IMR-90 (cell line): Measurements from ENCODE around the gene SH2D1B. TPM values are rescaled to one million over a fixed set of nuclear protein-coding genes. Genes with fewer than 3 reads are reported as not detected.

Experiments
- ATAC-seq: fragments of 200-7000 bp; cut with Tn5 transposase; 2 replicates; pipeline ENCODE4 v1.9.1; 2020; ENCODE audit warnings: low read depth, mild to moderate bottlenecking, moderate library complexity
- BruUV-seq: library from RNA; stranded (reverse); fragments of 400-500 nt; replicated peaks from 2 replicates; lab custom pipeline; 2021; lab: Mats Ljungman, UMichigan
- CTCF ChIA-PET: fragments of 300-600 bp; formaldehyde crosslinking; extraction: SDS; loops from one replicate; lab custom pipeline; 2021; ENCODE audit warnings: antibody characterized with exemption; lab: Yijun Ruan, JAX
- POLR2A ChIA-PET: fragments of 300-600 bp; sonication (Branson Sonifier 250); formaldehyde crosslinking; loops from one replicate; lab custom pipeline; 2022; ENCODE audit warnings: antibody characterized with exemption; ENCODE audit not compliant: unreplicated experiment; lab: Charles Lee
- DNase-seq: peaks from one replicate; pipeline ENCODE4 v3.0.0; 2013
- H2AFZ ChIP-seq: replicated peaks from 2 replicates; pipeline ENCODE3; 2013; ENCODE audit warnings: low read length, mild to moderate bottlenecking; ENCODE audit not compliant: poor library complexity
- H2AK5ac ChIP-seq: 2 replicates; pipeline ENCODE4 v1.6.1; 2013; ENCODE audit warnings: low read depth, low read length, inconsistent platforms
- H2AK9ac ChIP-seq: replicated peaks from 2 replicates; pipeline ENCODE3; 2013; ENCODE audit warnings: mild to moderate bottlenecking, low read depth, low read length, moderate library complexity; ENCODE audit not compliant: poor library complexity
- H2BK120ac ChIP-seq: 2 replicates; pipeline ENCODE4 v1.6.1; 2013; ENCODE audit warnings: low read depth, low read length, inconsistent platforms
- H2BK15ac ChIP-seq: 3 replicates; pipeline ENCODE4 v1.6.1; 2013; ENCODE audit warnings: low read depth, low read length, inconsistent platforms
- H2BK20ac ChIP-seq: 2 replicates; pipeline ENCODE4 v1.6.1; 2013; ENCODE audit warnings: low read depth, mild to moderate bottlenecking, inconsistent platforms, low read length, moderate library complexity
- H2BK5ac ChIP-seq: 2 replicates; pipeline ENCODE4 v1.6.1; 2013; ENCODE audit warnings: mild to moderate bottlenecking, low read depth, low read length, inconsistent platforms; ENCODE audit not compliant: poor library complexity, severe bottlenecking
- H3K14ac ChIP-seq: replicated peaks from 2 replicates; pipeline ENCODE4 v1.6.1; 2013; ENCODE audit warnings: low read depth, low read length, inconsistent platforms
- H3K18ac ChIP-seq: 2 replicates; pipeline ENCODE4 v1.6.1; 2013; ENCODE audit warnings: low read depth, low read length, control low read depth
- H3K23ac ChIP-seq: 2 replicates; pipeline ENCODE4 v1.6.1; 2013; ENCODE audit warnings: low read depth, low read length, inconsistent platforms
- H3K27ac ChIP-seq: 2 replicates; pipeline ENCODE4 v1.5.1; 2013; ENCODE audit warnings: mild to moderate bottlenecking, control low read depth, low read length; ENCODE audit not compliant: insufficient read depth
- H3K27me3 ChIP-seq: 2 replicates; pipeline ENCODE4 v1.6.1; 2013; ENCODE audit warnings: low read length; ENCODE audit not compliant: control insufficient read depth, insufficient read depth
- H3K36me3 ChIP-seq: 2 replicates; pipeline ENCODE4 v1.6.1; 2013; ENCODE audit warnings: low read length, mixed read lengths; ENCODE audit not compliant: control insufficient read depth, insufficient read depth
- H3K4ac ChIP-seq: 2 replicates; pipeline ENCODE4 v1.6.1; 2013; ENCODE audit warnings: low read depth, low read length, inconsistent platforms
- H3K4me1 ChIP-seq: 2 replicates; pipeline ENCODE4 v1.6.1; 2013; ENCODE audit warnings: low read length, mixed read lengths; ENCODE audit not compliant: control insufficient read depth, insufficient read depth
- H3K4me2 ChIP-seq: 2 replicates; pipeline ENCODE4 v1.6.1; 2013; ENCODE audit warnings: low read depth, mild to moderate bottlenecking, control low read depth, low read length, moderate library complexity
- H3K4me3 ChIP-seq: 2 replicates; pipeline ENCODE4 v1.5.1; 2013; ENCODE audit warnings: low read depth, mild to moderate bottlenecking, control low read depth, low read length, moderate library complexity; ENCODE audit not compliant: insufficient read depth
- H3K56ac ChIP-seq: 2 replicates; pipeline ENCODE4 v1.6.1; 2013; ENCODE audit warnings: low read length, inconsistent platforms; ENCODE audit not compliant: insufficient read depth; ENCODE audit errors: extremely low read depth
- H3K79me1 ChIP-seq, 2 experiments: 2 replicates each; pipeline ENCODE4 v1.6.1; 2013; ENCODE audit warnings: low read length in 2 of 2, inconsistent platforms in 1 of 2, low read depth in 1 of 2
- H3K9ac ChIP-seq: 2 replicates; pipeline ENCODE4 v1.6.1; 2013; ENCODE audit warnings: low read depth, low read length, control low read depth
- H3K9me1 ChIP-seq: 2 replicates; pipeline ENCODE4 v1.6.1; 2013; ENCODE audit warnings: low read length, inconsistent platforms; ENCODE audit not compliant: insufficient read depth
- H3K9me3 ChIP-seq: 2 replicates; pipeline ENCODE4 v1.6.1; 2013; ENCODE audit warnings: low read length; ENCODE audit not compliant: control insufficient read depth, insufficient read depth
- H4K20me1 ChIP-seq: 2 replicates; pipeline ENCODE4 v1.6.1; 2013; ENCODE audit warnings: low read length, inconsistent platforms; ENCODE audit not compliant: insufficient read depth
- H4K5ac ChIP-seq: 2 replicates; pipeline ENCODE4 v1.6.1; 2013; ENCODE audit warnings: mild to moderate bottlenecking, low read depth, low read length, control low read depth
- H4K8ac ChIP-seq, 2 experiments: 2 replicates each; pipeline ENCODE4 v1.6.1; 2013; ENCODE audit warnings: low read depth in 2 of 2, low read length in 2 of 2, control low read depth in 1 of 2, inconsistent platforms in 1 of 2
- H4K91ac ChIP-seq: 2 replicates; pipeline ENCODE4 v1.6.1; 2013; ENCODE audit warnings: low read depth, low read length, inconsistent platforms; ENCODE audit not compliant: insufficient read depth
- BHLHE40 ChIP-seq: fragments of 150-350 bp; IDR thresholded peaks from 2 replicates; pipeline ENCODE4 v1.6.1; 2016; ENCODE audit warnings: mild to moderate bottlenecking, low read depth, low read length
- CEBPB ChIP-seq: IDR thresholded peaks from 2 replicates; pipeline ENCODE4 v1.6.1; 2012; ENCODE audit warnings: low read depth, low read length, improper control_type of control experiment
- CHD1 ChIP-seq: IDR thresholded peaks from 2 replicates; pipeline ENCODE4 v1.6.1; 2012; ENCODE audit warnings: low read depth, low read length, improper control_type of control experiment
- CTCF ChIP-seq: conservative IDR thresholded peaks from 2 replicates; pipeline ENCODE4 v1.5.1; 2012; ENCODE audit warnings: mild to moderate bottlenecking, low read depth, low read length, improper control_type of control experiment
- ELK1 ChIP-seq: fragments of 150-350 bp; IDR thresholded peaks from 2 replicates; pipeline ENCODE4 v1.6.1; 2016; ENCODE audit warnings: low read depth, mild to moderate bottlenecking, low read length, moderate library complexity, borderline replicate concordance
- FOS ChIP-seq: fragments of 150-350 bp; IDR thresholded peaks from 2 replicates; pipeline ENCODE4 v1.6.1; 2016; ENCODE audit warnings: low read depth, low read length
- MAFK ChIP-seq: IDR thresholded peaks from 2 replicates; pipeline ENCODE4 v1.6.1; 2012; ENCODE audit warnings: low read depth, low read length, improper control_type of control experiment
- MXI1 ChIP-seq: IDR thresholded peaks from 2 replicates; pipeline ENCODE4 v1.6.1; 2012; ENCODE audit warnings: low read depth, mild to moderate bottlenecking, low read length, moderate library complexity, borderline replicate concordance
- RAD21 ChIP-seq: IDR thresholded peaks from 2 replicates; pipeline ENCODE4 v1.6.1; 2012; ENCODE audit warnings: low read length, improper control_type of control experiment
- SMC3 ChIP-seq: fragments of 150-350 bp; IDR thresholded peaks from 2 replicates; pipeline ENCODE4 v1.6.1; 2016; ENCODE audit warnings: low read depth, mild to moderate bottlenecking, antibody characterized with exemption, low read length, moderate library complexity
- USF2 ChIP-seq: fragments of 150-350 bp; IDR thresholded peaks from 2 replicates; pipeline ENCODE4 v1.6.1; 2017; ENCODE audit warnings: mild to moderate bottlenecking, antibody characterized with exemption, low read length, low read depth
- WGBS, 2 experiments: methylation state at CpG; one replicate each; pipeline versions ENCODE4 v1.1.5 to v1.1.7; 2013; ENCODE audit warnings: missing lambda C conversion rate in 2 of 2; ENCODE audit not compliant: insufficient read length in 1 of 2; ENCODE audit errors: extremely low coverage in 2 of 2; 5-methylcytosine and 5-hydroxymethylcytosine counted together
- dilution Hi-C: fragments of 300-500 bp; cut with HindIII; formaldehyde crosslinking; loops from one replicate; pipeline ENCODE4 v1.14.3; 2018; ENCODE audit warnings: low sequenced_read_pairs; ENCODE audit not compliant: unreplicated experiment
- in situ Hi-C: fragments of 300-500 bp; cut with MboI; formaldehyde crosslinking; loops from 3 replicates; pipeline ENCODE4 v1.14.3; 2019; ENCODE audit warnings: low sequenced_read_pairs, inconsistent platforms, mixed read lengths
- intact Hi-C: fragments of 100-400 bp; cut with micrococcal nuclease; formaldehyde crosslinking; loops from 2 replicates; pipeline ENCODE4 v1.10.0; 2022
- polyA plus RNA-seq, 3 experiments: library from polyadenylated mRNA; depleted of rRNA; stranded (reverse); fragments of >200 nt; gene quantifications; 2 replicates each; pipeline ENCODE4 v1.2.3, GENCODE V29; 2012; ENCODE audit warnings: low replicate concordance in 1 of 3
- total RNA-seq: library from RNA; depleted of rRNA; stranded (reverse); fragments of >200 nt; gene quantifications from 2 replicates; pipeline ENCODE4 v1.2.3, GENCODE V29; 2012

SH2D1B gene
- total and polyA plus RNA-seq, 2 of the 4 experiments (the other 2 are of a cell fraction), result 0.03 to 0.18 TPM

- Histone ChIP-seq H3K23ac (no peak overlapping the region), H3K14ac (no peak overlapping the region), H2BK120ac (no peak overlapping the region), H4K20me1 (no peaks in the 10 kb centered on the region), H3K9ac (no peak overlapping the region), H3K27ac (no peak overlapping the region), H3K4me2 (no peak overlapping the region), H2BK20ac (no peak overlapping the region), H3K27me3 (peaks cover 30% of the 10 kb centered on the region), H2AFZ (no peak overlapping the region), H3K4ac (no peak overlapping the region), H3K9me1 (no peaks in the 10 kb centered on the region), H4K91ac (no peak overlapping the region), H3K4me3 (no peak overlapping the region), H3K79me1 (no peaks in the 10 kb centered on the region), H2AK9ac (no peak overlapping the region), H2AK5ac (no peak overlapping the region), H3K56ac (no peak overlapping the region), H4K8ac (no peak overlapping the region), H2BK15ac (no peak overlapping the region), H3K36me3 (no peaks in the 10 kb centered on the region), H3K4me1 (no peaks in the 10 kb centered on the region), H3K18ac (no peak overlapping the region), H4K5ac (no peak overlapping the region), H2BK5ac (no peak overlapping the region), H3K9me3 (no peaks in the 10 kb centered on the region)
- CTCF ChIA-PET, result interaction anchor here (1.1 kb wide), 1 partner anchor 20 kb away, joined by 3 read pairs; no protein-coding TSS in a partner anchor
- in situ Hi-C loops (loop anchor here (25.0 kb wide), 1 partner anchor 599 kb away; no protein-coding TSS in a partner anchor), intact Hi-C loops (no loop called here), dilution Hi-C loops (no loop called here)
- WGBS, 2 experiments, result 50% methylated on average over 2 of the region's 8 CpGs; no CpG with 5 or more reads in 1 of the 2 experiments
- POLR2A ChIA-PET, result no interaction called here
- DNase-seq (no peak), ATAC-seq (no peak)
- no TSS peak for BruUV-seq
- TF ChIP-seq MAFK (no peak), RAD21 (no peak), FOS (no peak), MXI1 (no peak), USF2 (no peak), CEBPB (no peak), ELK1 (no peak), SMC3 (no peak), BHLHE40 (no peak), CTCF (no peak), CHD1 (no peak)
These were observed 25.4 kb downstream of the SH2D1B start for GRCh38 chr1:162386292-162387225.
